Testis (tissue), 3 donors: ENCODE data around the gene LRMDA. TPM values are rescaled to one million over a fixed set of nuclear protein-coding genes. Genes with fewer than 3 reads are reported as not detected.

Experiments
- DNase-seq: peaks from one replicate; pipeline ENCODE4 v3.0.0-alpha.2; 2019
- H3K27ac ChIP-seq, 2 donors: fragments of 200-600 bp; sonication (generic); one replicate each; pipeline ENCODE4 v1.5.1; 2019
- H3K27me3 ChIP-seq: fragments of 200-600 bp; sonication (generic); one replicate; pipeline ENCODE4 v1.5.1; 2019
- H3K36me3 ChIP-seq: fragments of 200-600 bp; sonication (generic); one replicate; pipeline ENCODE4 v1.5.1; 2017; ENCODE audit warnings: low read depth; ENCODE audit errors: missing control alignments
- H3K4me1 ChIP-seq: fragments of 200-600 bp; sonication (generic); one replicate; pipeline ENCODE4 v1.5.1; 2019
- H3K4me3 ChIP-seq, 2 donors: fragments of 200-600 bp; sonication (generic); one replicate each; pipeline ENCODE4 v1.5.1; 2017 to 2019
- H3K9me3 ChIP-seq: fragments of 200-600 bp; sonication (generic); one replicate; pipeline ENCODE4 v1.5.1; 2017
- POLR2A ChIP-seq: fragments of 450-650 bp; IDR thresholded peaks from one replicate; pipeline ENCODE4 v1.6.1; 2017; ENCODE audit warnings: antibody characterized with exemption, mild to moderate bottlenecking, moderate library complexity
- WGBS, 2 donors: methylation state at CpG; one replicate each; pipeline ENCODE4 v1.1.5; 2018; 5-methylcytosine and 5-hydroxymethylcytosine counted together
- intact Hi-C: fragments of 100-400 bp; cut with DNase I; formaldehyde crosslinking; loops from one replicate; pipeline ENCODE4 v1.15.1; 2023; ENCODE audit warnings: low total_unique reads
- polyA plus RNA-seq: library from polyadenylated mRNA; stranded (reverse); fragments of 350-450 nt; fragmentation: Illumina TruSeq; extraction: RNeasy Lipid Tissue Mini Kit (QIAGEN cat#74804); gene quantifications from one replicate; pipeline ENCODE4 v1.2.3, GENCODE V29; 2014; ENCODE audit warnings: low read depth, low replicate concordance; ENCODE audit not compliant: insufficient read depth
- total RNA-seq, 2 donors: library from RNA; depleted of rRNA; stranded (reverse); fragments of >200 nt; gene quantifications; one replicate each; pipeline ENCODE4 v1.2.3, GENCODE V29; 2016
- TF ChIP-seq, protein P1 (sequence below), 3 experiments: fragments of 450-650 bp in 2 of 3; fragments of 200-600 bp in 1 of 3; sonication (generic) in 1 of 3; IDR thresholded peaks; one replicate each; pipeline ENCODE4 v1.5.1; 2016 to 2019; ENCODE audit warnings: antibody characterized with exemption in 3 of 3, mild to moderate bottlenecking in 2 of 3, moderate library complexity in 1 of 3

The LRMDA gene
- total and polyA plus RNA-seq, 3 donors from 2014 or later: 7.6 to 13.8 (median 10.6) TPM

GRCh38 chr10:76198287-76199035 is 767.0 kb downstream of the LRMDA start:
- Histone ChIP-seq H3K27me3 (no peaks in the 10 kb centered on the region), H3K36me3 (no peaks in the 10 kb centered on the region), H3K27ac (no peak overlapping the region), H3K4me1 (no peaks in the 10 kb centered on the region), H3K9me3 (no peaks in the 10 kb centered on the region), H3K4me3 (no peak overlapping the region)
- intact Hi-C loops: no loop called here
- WGBS, 2 donors: 87 to 89% methylated on average over 4 of the region's 4 CpGs
- DNase-seq: no peak
- TF ChIP-seq POLR2A: no peak
- TF ChIP-seq, protein P1, sequence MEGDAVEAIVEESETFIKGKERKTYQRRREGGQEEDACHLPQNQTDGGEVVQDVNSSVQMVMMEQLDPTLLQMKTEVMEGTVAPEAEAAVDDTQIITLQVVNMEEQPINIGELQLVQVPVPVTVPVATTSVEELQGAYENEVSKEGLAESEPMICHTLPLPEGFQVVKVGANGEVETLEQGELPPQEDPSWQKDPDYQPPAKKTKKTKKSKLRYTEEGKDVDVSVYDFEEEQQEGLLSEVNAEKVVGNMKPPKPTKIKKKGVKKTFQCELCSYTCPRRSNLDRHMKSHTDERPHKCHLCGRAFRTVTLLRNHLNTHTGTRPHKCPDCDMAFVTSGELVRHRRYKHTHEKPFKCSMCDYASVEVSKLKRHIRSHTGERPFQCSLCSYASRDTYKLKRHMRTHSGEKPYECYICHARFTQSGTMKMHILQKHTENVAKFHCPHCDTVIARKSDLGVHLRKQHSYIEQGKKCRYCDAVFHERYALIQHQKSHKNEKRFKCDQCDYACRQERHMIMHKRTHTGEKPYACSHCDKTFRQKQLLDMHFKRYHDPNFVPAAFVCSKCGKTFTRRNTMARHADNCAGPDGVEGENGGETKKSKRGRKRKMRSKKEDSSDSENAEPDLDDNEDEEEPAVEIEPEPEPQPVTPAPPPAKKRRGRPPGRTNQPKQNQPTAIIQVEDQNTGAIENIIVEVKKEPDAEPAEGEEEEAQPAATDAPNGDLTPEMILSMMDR (IDR thresholded peaks at IDR 0.05): no peak

DNA sequence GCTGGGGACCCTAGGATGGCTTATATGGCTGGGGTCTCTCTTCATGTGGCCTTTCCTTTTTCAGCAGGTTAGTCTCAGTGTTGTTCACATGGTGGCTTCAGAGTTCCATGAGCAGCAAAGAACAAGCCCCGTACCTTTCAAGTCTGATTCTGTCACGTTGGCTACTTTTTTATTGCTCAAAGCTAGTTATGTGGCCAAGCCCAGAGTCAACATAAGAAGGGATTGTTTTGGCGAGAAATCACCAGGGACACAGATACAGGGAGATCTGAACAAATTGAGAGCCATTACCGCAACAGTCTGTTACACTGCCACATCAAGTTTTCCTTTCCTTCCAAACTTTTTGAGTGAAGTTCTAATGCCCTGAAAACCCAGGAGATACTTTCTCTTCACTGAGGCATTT is 770.5 kb downstream of the LRMDA start:
- Histone ChIP-seq H3K4me3 (no peak overlapping the region), H3K27me3 (no peaks in the 10 kb centered on the region), H3K27ac (no peak overlapping the region), H3K9me3 (no peaks in the 10 kb centered on the region), H3K4me1 (no peaks in the 10 kb centered on the region), H3K36me3 (no peaks in the 10 kb centered on the region)
- TF ChIP-seq, protein P1 (IDR thresholded peaks at IDR 0.05): no peak
- TF ChIP-seq POLR2A: no peak
- WGBS, 2 donors: 58 to 74% methylated on average over 4 of the region's 4 CpGs
- DNase-seq: no peak
- intact Hi-C loops: no loop called here

- Histone ChIP-seq H3K4me3 (no peak overlapping the region), H3K27me3 (no peaks in the 10 kb centered on the region), H3K27ac (no peak overlapping the region), H3K9me3 (no peaks in the 10 kb centered on the region), H3K36me3 (no peaks in the 10 kb centered on the region), H3K4me1 (no peaks in the 10 kb centered on the region)
- 81 to 100% methylated on average over 1 of the region's 1 CpG for WGBS, 2 donors
- TF ChIP-seq, protein P1 (IDR thresholded peaks at IDR 0.05): no peak
- TF ChIP-seq POLR2A: no peak
- intact Hi-C loops: no loop called here
- no peak for DNase-seq
These were observed 771.4 kb downstream of the LRMDA start for GRCh38 chr10:76202777-76203176.

- intact Hi-C loops: no loop called here
- no peaks in the 10 kb centered on the region for H3K27me3 ChIP-seq
- H3K9me3 ChIP-seq: no peaks in the 10 kb centered on the region
- H3K36me3 ChIP-seq: no peaks in the 10 kb centered on the region
- DNase-seq: no peak
- no peaks in the 10 kb centered on the region for H3K4me1 ChIP-seq
- TF ChIP-seq, protein P1 (IDR thresholded peaks at IDR 0.05): no peak
- TF ChIP-seq POLR2A: no peak
- H3K4me3 ChIP-seq: no peak overlapping the region
- no peak overlapping the region for H3K27ac ChIP-seq
- WGBS, 2 donors: 51 to 64% methylated on average over 2 of the region's 2 CpGs
These were observed 773.9 kb downstream of the LRMDA start for GRCh38 chr10:76205361-76205760.
